UCSD-AML1 (cell line): ENCODE measurements around the gene SGSM2.

ENCODE experiments used
- DNase-seq: peaks from one replicate; lab custom pipeline; 2025; ENCODE audit not compliant: unreplicated experiment; lab: John Stamatoyannopoulos, UW

The SGSM2 gene

GRCh38 chr17:2366747-2367494 is 29.6 kb downstream of the SGSM2 start:
- no peak for DNase-seq

- no peak for DNase-seq
Observed at GRCh38 chr17:2368359-2368758, 31.1 kb downstream of the SGSM2 start.

GRCh38 chr17:2369039-2369438 is 31.7 kb downstream of the SGSM2 start:
- peak; percentile 20 for DNase-seq

GRCh38 chr17:2369551-2370210 is 32.4 kb downstream of the SGSM2 start:
- peak; percentile 29 for DNase-seq

GRCh38 chr17:2370211-2370589 is 32.9 kb downstream of the SGSM2 start:
- DNase-seq = no peak

GRCh38 chr17:2371183-2372130 is 34.2 kb downstream of the SGSM2 start:
- no peak for DNase-seq

GRCh38 chr17:2372180-2372579 is 34.9 kb downstream of the SGSM2 start:
- DNase-seq = no peak

GRCh38 chr17:2372681-2373080 is 35.4 kb downstream of the SGSM2 start:
- DNase-seq = no peak

- DNase-seq = no peak
Observed at GRCh38 chr17:2373179-2373578, 35.9 kb downstream of the SGSM2 start.

GRCh38 chr17:2374549-2375285 is 37.4 kb downstream of the SGSM2 start:
- no peak for DNase-seq

GRCh38 chr17:2375406-2375805 is 38.1 kb downstream of the SGSM2 start:
- no peak for DNase-seq

GRCh38 chr17:2376107-2376506 is 38.8 kb downstream of the SGSM2 start:
- no peak for DNase-seq

- DNase-seq = no peak
Observed at GRCh38 chr17:2377659-2378058, 40.4 kb downstream of the SGSM2 start.

- DNase-seq = no peak
Observed at GRCh38 chr17:2378905-2379304, 41.6 kb downstream of the SGSM2 start.

GRCh38 chr17:2379489-2380225 is 42.4 kb downstream of the SGSM2 start:
- DNase-seq = no peak

GRCh38 chr17:2380226-2380922 is 43.1 kb downstream of the SGSM2 start:
- no peak for DNase-seq

GRCh38 chr17:2380950-2381649 is 43.8 kb downstream of the SGSM2 start:
- no peak for DNase-seq

- DNase-seq = no peak
Observed at GRCh38 chr17:2383628-2384167, 46.4 kb downstream of the SGSM2 start.
